ENCODE data around the gene KLF7.

- TF ChIP-seq, protein P1, sequence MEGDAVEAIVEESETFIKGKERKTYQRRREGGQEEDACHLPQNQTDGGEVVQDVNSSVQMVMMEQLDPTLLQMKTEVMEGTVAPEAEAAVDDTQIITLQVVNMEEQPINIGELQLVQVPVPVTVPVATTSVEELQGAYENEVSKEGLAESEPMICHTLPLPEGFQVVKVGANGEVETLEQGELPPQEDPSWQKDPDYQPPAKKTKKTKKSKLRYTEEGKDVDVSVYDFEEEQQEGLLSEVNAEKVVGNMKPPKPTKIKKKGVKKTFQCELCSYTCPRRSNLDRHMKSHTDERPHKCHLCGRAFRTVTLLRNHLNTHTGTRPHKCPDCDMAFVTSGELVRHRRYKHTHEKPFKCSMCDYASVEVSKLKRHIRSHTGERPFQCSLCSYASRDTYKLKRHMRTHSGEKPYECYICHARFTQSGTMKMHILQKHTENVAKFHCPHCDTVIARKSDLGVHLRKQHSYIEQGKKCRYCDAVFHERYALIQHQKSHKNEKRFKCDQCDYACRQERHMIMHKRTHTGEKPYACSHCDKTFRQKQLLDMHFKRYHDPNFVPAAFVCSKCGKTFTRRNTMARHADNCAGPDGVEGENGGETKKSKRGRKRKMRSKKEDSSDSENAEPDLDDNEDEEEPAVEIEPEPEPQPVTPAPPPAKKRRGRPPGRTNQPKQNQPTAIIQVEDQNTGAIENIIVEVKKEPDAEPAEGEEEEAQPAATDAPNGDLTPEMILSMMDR (IDR thresholded peaks at IDR 0.05), result no peak
- TF ChIP-seq POLR2A (IDR thresholded peaks at IDR 0.05), result no peak
Observed at GRCh38 chr2:207055257-207055656, 110.5 kb downstream of the KLF7 start.

Measured in right lobe of liver (tissue), 4 donors.